ENCODE measurements around the gene SVEP1.
"Not testable (repeated sequence)": the region's sequence is repeated elsewhere in the genome, so short reads cannot be mapped to it uniquely, and the experiment has no call there.

The SVEP1 gene

GRCh38 chr9:110443146-110443865, 136.2 kb downstream of the SVEP1 start:
- no peak for DNase-seq

GRCh38 chr9:110440796-110441195, 138.7 kb downstream of the SVEP1 start:
- no peak for DNase-seq

GRCh38 chr9:110440172-110440571, 139.4 kb downstream of the SVEP1 start:
- DNase-seq, result no peak

GRCh38 chr9:110432253-110432652, 147.3 kb downstream of the SVEP1 start:
- no peak for DNase-seq

- DNase-seq, result no peak
Observed at GRCh38 chr9:110429453-110429852, 150.1 kb downstream of the SVEP1 start.

- DNase-seq, result peak; percentile 22
Observed at GRCh38 chr9:110427497-110428104, 151.9 kb downstream of the SVEP1 start.

- no peak for DNase-seq
Observed at GRCh38 chr9:110426052-110426709, 153.4 kb downstream of the SVEP1 start.

- no peak for DNase-seq
Observed at GRCh38 chr9:110414471-110414870, 165.1 kb downstream of the SVEP1 start.

GRCh38 chr9:110410961-110411360, 168.6 kb downstream of the SVEP1 start:
- no peak for DNase-seq

- no peak for DNase-seq
Observed at GRCh38 chr9:110408598-110408997, 170.9 kb downstream of the SVEP1 start.

GRCh38 chr9:110405858-110406443, 173.6 kb downstream of the SVEP1 start:
- DNase-seq, result no peak

GRCh38 chr9:110404473-110404872, 175.1 kb downstream of the SVEP1 start:
- DNase-seq, result no peak

GRCh38 chr9:110399983-110400382, 179.6 kb downstream of the SVEP1 start:
- no peak for DNase-seq

- not testable (repeated sequence) for DNase-seq
Observed at GRCh38 chr9:110398992-110399391, 180.5 kb downstream of the SVEP1 start.

GRCh38 chr9:110391826-110392485, 187.6 kb downstream of the SVEP1 start:
- no peak for DNase-seq

GRCh38 chr9:110389148-110389750, 190.3 kb downstream of the SVEP1 start:
- no peak for DNase-seq

GRCh38 chr9:110383491-110383890, 196.1 kb downstream of the SVEP1 start:
- DNase-seq, result no peak

- DNase-seq, result no peak
Observed at GRCh38 chr9:110382731-110383130, 196.8 kb downstream of the SVEP1 start.

- DNase-seq, result no peak
Observed at GRCh38 chr9:110371411-110372007, 208.0 kb downstream of the SVEP1 start.

GRCh38 chr9:110370315-110370714, 209.2 kb downstream of the SVEP1 start:
- DNase-seq, result no peak

GRCh38 chr9:110364451-110364850, 215.1 kb downstream of the SVEP1 start:
- DNase-seq, result no peak

GRCh38 chr9:110358992-110359391, 220.5 kb downstream of the SVEP1 start:
- not testable (repeated sequence) for DNase-seq

Data from CD4-positive, alpha-beta T cell treated with Interleukin-15 for 1 hour (primary cell).